NB4 (cell line): Measurements from ENCODE around the gene NOTUM.

Experiments used
- CTCF ChIP-seq: IDR thresholded peaks from one replicate; pipeline ENCODE4 v1.5.1; 2012; ENCODE audit warnings: low read depth, low read length
- POLR2A ChIP-seq: IDR thresholded peaks from 2 replicates; pipeline ENCODE4 v1.6.1; 2011; ENCODE audit warnings: mild to moderate bottlenecking; ENCODE audit not compliant: insufficient read length; ENCODE audit errors: extremely low read depth

GRCh38 chr17:81996757-81997441 lies 35.9 kb upstream of the NOTUM start:
- no peak for TF ChIP-seq CTCF
- TF ChIP-seq POLR2A = no peak
